ENCODE measurements around the gene ADAMTSL4.

GRCh38 chr1:150555971-150556865, 7.0 kb downstream of the ADAMTSL4 start:
- no peak for TF ChIP-seq CTCF (IDR thresholded peaks at IDR 0.05; ENCODE audit: insufficient read depth, low read length, poor library complexity, severe bottlenecking)
- TF ChIP-seq EZH2phosphoT487 (conservative IDR thresholded peaks at IDR 0.05; ENCODE audit: low read length), result no peak
